Activated B cell treated with CpG ODN at 0.5 μM for 24 hours (primary cell): ENCODE data around the gene FARP2. TPM values are rescaled to one million over a fixed set of nuclear protein-coding genes. Genes with fewer than 3 reads are reported as not detected.

Experiments used
- ATAC-seq: fragments of 200-7000 bp; cut with Tn5 transposase; one replicate; pipeline ENCODE4 v1.10.0; 2021; ENCODE audit warnings: low read depth, mild to moderate bottlenecking, moderate library complexity
- CTCF ChIA-PET: fragments of 350-600 bp; sonication (Branson Sonifier 250); formaldehyde crosslinking; loops from one replicate; lab custom pipeline; 2021; ENCODE audit warnings: antibody characterized with exemption; lab: Charles Lee
- POLR2A ChIA-PET: fragments of 350-600 bp; sonication (Branson Sonifier 250); formaldehyde crosslinking; loops from one replicate; lab custom pipeline; 2021; ENCODE audit warnings: antibody characterized with exemption; lab: Charles Lee
- DNase-seq: peaks from one replicate; pipeline ENCODE4 v3.0.0; 2022
- H3K27ac Mint-ChIP-seq: one replicate; pipeline ENCODE4 v1.8.0; 2020; ENCODE audit warnings: mixed read lengths
- H3K27me3 Mint-ChIP-seq: one replicate; pipeline ENCODE4 v1.8.0; 2021; ENCODE audit warnings: mixed read lengths
- H3K36me3 Mint-ChIP-seq: one replicate; pipeline ENCODE4 v1.8.0; 2021; ENCODE audit warnings: low read depth, mixed read lengths
- H3K4me1 Mint-ChIP-seq: one replicate; pipeline ENCODE4 v1.8.0; 2021; ENCODE audit warnings: mixed read lengths
- H3K4me3 Mint-ChIP-seq: one replicate; pipeline ENCODE4 v1.8.0; 2020; ENCODE audit warnings: mild to moderate bottlenecking, mixed read lengths
- H3K9me3 Mint-ChIP-seq: one replicate; pipeline ENCODE4 v1.8.0; 2020; ENCODE audit warnings: mixed read lengths
- CTCF ChIP-seq: fragments of 200-600 bp; IDR thresholded peaks from one replicate; pipeline ENCODE4 v1.8.0; 2022; ENCODE audit warnings: antibody characterized with exemption, mild to moderate bottlenecking
- intact Hi-C: fragments of 100-400 bp; cut with micrococcal nuclease; formaldehyde crosslinking; loops from one replicate; pipeline ENCODE4 v1.15.1; 2024
- total RNA-seq: library from RNA; stranded (reverse); gene quantifications from 2 replicates; pipeline ENCODE4 v1.2.3, GENCODE V29; 2022

FARP2 gene
- total RNA-seq, 1 donor from 2014 or later: 91.2 TPM

GRCh38 chr2:241531161-241531722 lies 175.2 kb downstream of the FARP2 start:
- intact Hi-C loops: no loop called here
- Mint-ChIP-seq H3K27me3 (peaks cover 1% of the 10 kb centered on the region), H3K27ac (no peak overlapping the region), H3K4me3 (no peak overlapping the region), H3K4me1 (no peaks in the 10 kb centered on the region), H3K9me3 (peaks cover 2% of the 10 kb centered on the region), H3K36me3 (no peaks in the 10 kb centered on the region)
- no peak for DNase-seq
- ATAC-seq: no peak
- ChIA-PET POLR2A (no interaction called here), CTCF (no interaction called here)
- TF ChIP-seq CTCF: no peak

GRCh38 chr2:241532168-241532567 lies 176.1 kb downstream of the FARP2 start:
- Mint-ChIP-seq H3K4me1 (no peaks in the 10 kb centered on the region), H3K4me3 (no peak overlapping the region), H3K9me3 (no peaks in the 10 kb centered on the region), H3K36me3 (no peaks in the 10 kb centered on the region), H3K27me3 (peaks cover 3% of the 10 kb centered on the region), H3K27ac (no peak overlapping the region)
- ChIA-PET POLR2A (no interaction called here), CTCF (no interaction called here)
- DNase-seq: no peak
- intact Hi-C loops: no loop called here
- TF ChIP-seq CTCF: no peak
- ATAC-seq: no peak

- Mint-ChIP-seq H3K36me3 (no peaks in the 10 kb centered on the region), H3K27ac (no peak overlapping the region), H3K4me3 (no peak overlapping the region), H3K4me1 (no peaks in the 10 kb centered on the region), H3K9me3 (no peaks in the 10 kb centered on the region), H3K27me3 (peaks cover 3% of the 10 kb centered on the region)
- intact Hi-C loops: no loop called here
- DNase-seq (no peak), ATAC-seq (no peak)
- POLR2A ChIA-PET: no interaction called here
- CTCF ChIA-PET: no interaction called here
- TF ChIP-seq CTCF: no peak
Measured at GRCh38 chr2:241532733-241533601, 176.9 kb downstream of the FARP2 start.

GRCh38 chr2:241534293-241534692 lies 178.2 kb downstream of the FARP2 start:
- intact Hi-C loops: no loop called here
- peaks cover 7% of the 10 kb centered on the region for H3K27me3 Mint-ChIP-seq
- no peak for ATAC-seq
- H3K4me1 Mint-ChIP-seq: no peaks in the 10 kb centered on the region
- no peak overlapping the region for H3K27ac Mint-ChIP-seq
- CTCF ChIA-PET: no interaction called here
- POLR2A ChIA-PET: no interaction called here
- no peaks in the 10 kb centered on the region for H3K36me3 Mint-ChIP-seq
- no peak for TF ChIP-seq CTCF
- H3K9me3 Mint-ChIP-seq: no peaks in the 10 kb centered on the region
- DNase-seq: no peak
- H3K4me3 Mint-ChIP-seq: no peak overlapping the region

- ATAC-seq (no peak), DNase-seq (no peak)
- intact Hi-C loops: no loop called here
- POLR2A ChIA-PET: no interaction called here
- Mint-ChIP-seq H3K27me3 (peaks cover 7% of the 10 kb centered on the region), H3K27ac (no peak overlapping the region), H3K36me3 (no peaks in the 10 kb centered on the region), H3K9me3 (no peaks in the 10 kb centered on the region), H3K4me1 (no peaks in the 10 kb centered on the region), H3K4me3 (no peak overlapping the region)
- CTCF ChIA-PET: no interaction called here
- TF ChIP-seq CTCF: no peak
Measured at GRCh38 chr2:241534701-241535375, 178.8 kb downstream of the FARP2 start.
